Thymus (tissue), 11 donors: ENCODE data around the gene ATAD3C. TPM values are rescaled to one million over a fixed set of nuclear protein-coding genes. Genes with fewer than 3 reads are reported as not detected.
"Not testable (repeated sequence)": the region's sequence is repeated elsewhere in the genome, so short reads cannot be mapped to it uniquely, and the experiment has no call there.

Experiments used
- DNase-seq, 9 donors: peaks; one replicate each; pipeline ENCODE4 v3.0.0-alpha.2; 2013; ENCODE audit warnings: low spot score in 9 of 9, low read depth in 6 of 9, missing footprints in 1 of 9
- H3K27ac ChIP-seq, 2 donors: one replicate each; pipeline ENCODE4 v1.5.1; 2013; ENCODE audit warnings: control low read depth in 1 of 2, low read depth in 1 of 2, low read length in 1 of 2, mild to moderate bottlenecking in 1 of 2, moderate library complexity in 1 of 2
- H3K27me3 ChIP-seq, 2 donors: one replicate each; pipeline ENCODE4 v1.5.1; 2013; ENCODE audit warnings: low read length in 1 of 2; ENCODE audit not compliant: control insufficient read depth in 2 of 2, insufficient read depth in 1 of 2
- H3K36me3 ChIP-seq, 2 donors: one replicate each; pipeline ENCODE4 v1.5.1; 2013; ENCODE audit warnings: low read length in 1 of 2, mild to moderate bottlenecking in 1 of 2, moderate library complexity in 1 of 2; ENCODE audit not compliant: control insufficient read depth in 2 of 2, insufficient read depth in 2 of 2
- H3K4me1 ChIP-seq, 2 donors: one replicate each; pipeline ENCODE4 v1.5.1; 2013; ENCODE audit warnings: low read length in 2 of 2; ENCODE audit not compliant: control insufficient read depth in 2 of 2, insufficient read depth in 2 of 2
- H3K4me3 ChIP-seq, 2 donors: one replicate each; pipeline ENCODE4 v1.5.1; 2013; ENCODE audit warnings: low read length in 2 of 2, control low read depth in 1 of 2, mild to moderate bottlenecking in 1 of 2
- H3K9me3 ChIP-seq, 2 donors: one replicate each; pipeline ENCODE4 v1.5.1; 2013; ENCODE audit warnings: low read length in 1 of 2, mild to moderate bottlenecking in 1 of 2; ENCODE audit not compliant: control insufficient read depth in 2 of 2, insufficient read depth in 1 of 2
- WGBS: extraction: QIAGEN DNeasy Blood & Tissue Kit; methylation state at CpG from one replicate; pipeline ENCODE4 v1.1.7; 2013; 5-methylcytosine and 5-hydroxymethylcytosine counted together
- polyA plus RNA-seq: library from polyadenylated mRNA; stranded (reverse); fragments of 200-250 nt; gene quantifications from one replicate; pipeline ENCODE4 v1.2.3, GENCODE V29; 2013
- total RNA-seq: library from RNA; stranded (reverse); fragments of 120-200 nt; gene quantifications from one replicate; pipeline ENCODE4 v1.2.4, GENCODE V29; 2013
- donor health status: healthy.

ATAD3C gene
- total and polyA plus RNA-seq, 2 donors, result 0.24 to 2.8 TPM

DNA sequence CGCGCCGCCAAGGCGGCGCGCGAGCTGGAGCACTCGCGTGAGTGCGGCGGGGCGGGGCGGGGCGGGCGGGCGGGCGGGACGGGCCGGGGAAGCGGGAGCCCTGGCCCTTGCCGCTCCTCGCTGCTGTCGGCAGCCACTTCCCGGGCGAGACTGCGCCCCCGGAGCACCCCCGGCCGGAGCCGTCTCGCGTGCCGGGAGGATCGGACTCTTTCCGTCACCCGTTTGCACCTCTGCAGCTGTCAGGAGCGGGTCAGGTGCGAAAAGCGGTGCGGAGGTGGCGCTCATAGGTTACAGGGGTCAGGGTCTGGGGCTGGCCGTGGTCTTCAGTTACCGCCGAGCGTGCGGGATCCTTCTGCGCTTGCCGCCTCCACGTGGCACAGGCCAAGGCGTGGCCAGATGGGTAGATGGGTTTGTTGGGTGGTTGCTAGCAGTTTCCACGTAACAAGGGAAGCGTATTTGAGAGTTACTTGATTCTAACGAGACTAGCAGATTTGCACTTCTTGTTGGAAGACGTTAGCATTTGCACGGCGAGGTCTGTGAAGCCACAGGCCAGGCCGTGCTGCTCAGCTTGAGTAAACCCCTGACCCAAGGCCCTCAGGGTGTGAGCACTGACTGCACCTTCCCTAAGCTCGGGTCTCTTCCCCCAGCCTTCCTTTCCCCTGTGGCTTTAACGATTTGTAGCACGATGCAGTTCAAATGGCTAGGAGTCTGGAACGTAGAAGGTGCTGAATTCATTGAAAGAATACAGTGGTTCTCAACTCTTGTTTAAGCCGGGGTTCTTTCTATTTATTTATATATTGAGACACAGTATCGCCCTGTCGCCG is 22.8 kb downstream of the ATAD3C start:
- not testable (repeated sequence) for H3K36me3 ChIP-seq, H3K9me3 ChIP-seq, H3K27ac ChIP-seq, H3K27me3 ChIP-seq
- Histone ChIP-seq H3K4me3 (peak overlapping the region; percentile 47 to 89), H3K4me1 (peaks cover 8 to 14% of the 10 kb centered on the region in 2 donors)
- 6% methylated on average over 51 of the region's 65 CpGs for WGBS
- peak in 1 of 9 donors; percentile 6 for DNase-seq

DNA sequence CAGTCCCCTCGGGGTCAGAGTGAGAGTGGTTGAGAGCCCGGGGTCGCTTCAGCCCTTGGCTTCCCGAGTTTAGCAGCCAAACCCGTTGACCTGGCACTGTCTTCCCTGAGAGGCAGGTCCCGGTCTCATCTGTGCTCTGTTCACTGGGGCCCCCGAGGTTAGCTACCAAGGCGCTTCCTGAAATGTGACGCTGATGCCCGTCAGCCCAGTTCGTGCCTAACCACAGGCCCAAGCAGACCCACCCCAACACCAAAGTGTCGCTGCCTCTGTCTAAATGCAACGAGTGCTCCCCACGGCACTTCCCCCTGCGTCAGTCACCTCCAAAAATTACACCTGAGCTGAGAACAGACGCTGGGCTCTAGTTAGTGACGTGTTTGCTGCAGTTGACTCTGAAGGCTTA is 26.5 kb downstream of the ATAD3C start:
- H3K9me3 ChIP-seq, H3K27ac ChIP-seq, H3K4me3 ChIP-seq, DNase-seq, H3K4me1 ChIP-seq, H3K27me3 ChIP-seq: not testable (repeated sequence)
- H3K36me3 ChIP-seq, result peaks cover 20 to 32% of the 10 kb centered on the region in 2 donors
- WGBS, result 84% methylated on average over 15 of the region's 17 CpGs

DNA sequence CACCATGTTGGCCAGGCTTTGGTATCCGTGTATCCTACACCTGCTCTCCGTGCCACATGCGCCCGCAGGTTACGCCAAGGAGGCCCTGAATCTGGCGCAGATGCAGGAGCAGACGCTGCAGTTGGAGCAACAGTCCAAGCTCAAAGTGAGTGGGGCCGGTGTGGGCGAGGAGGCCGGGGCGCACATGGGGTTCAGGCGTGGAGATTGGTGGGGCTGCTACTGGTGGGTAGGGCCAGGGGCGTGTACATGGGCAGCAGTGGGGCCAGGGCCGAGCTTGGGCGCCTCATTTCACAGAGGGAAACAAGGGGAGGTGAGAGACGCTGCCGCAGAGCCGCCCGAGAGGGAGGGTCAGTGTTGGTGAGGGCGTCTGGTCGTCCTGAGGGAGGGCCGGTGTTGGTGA is 27.7 kb downstream of the ATAD3C start:
- Histone ChIP-seq H3K27ac (no peak overlapping the region), H3K4me3 (no peak overlapping the region), H3K9me3 (no peaks in the 10 kb centered on the region), H3K4me1 (peaks cover 5 to 7% of the 10 kb centered on the region in 2 donors), H3K27me3 (no peaks in the 10 kb centered on the region), H3K36me3 (peaks cover 21 to 33% of the 10 kb centered on the region in 2 donors)
- 98% methylated on average over 22 of the region's 22 CpGs for WGBS
- DNase-seq, result no peak

DNA sequence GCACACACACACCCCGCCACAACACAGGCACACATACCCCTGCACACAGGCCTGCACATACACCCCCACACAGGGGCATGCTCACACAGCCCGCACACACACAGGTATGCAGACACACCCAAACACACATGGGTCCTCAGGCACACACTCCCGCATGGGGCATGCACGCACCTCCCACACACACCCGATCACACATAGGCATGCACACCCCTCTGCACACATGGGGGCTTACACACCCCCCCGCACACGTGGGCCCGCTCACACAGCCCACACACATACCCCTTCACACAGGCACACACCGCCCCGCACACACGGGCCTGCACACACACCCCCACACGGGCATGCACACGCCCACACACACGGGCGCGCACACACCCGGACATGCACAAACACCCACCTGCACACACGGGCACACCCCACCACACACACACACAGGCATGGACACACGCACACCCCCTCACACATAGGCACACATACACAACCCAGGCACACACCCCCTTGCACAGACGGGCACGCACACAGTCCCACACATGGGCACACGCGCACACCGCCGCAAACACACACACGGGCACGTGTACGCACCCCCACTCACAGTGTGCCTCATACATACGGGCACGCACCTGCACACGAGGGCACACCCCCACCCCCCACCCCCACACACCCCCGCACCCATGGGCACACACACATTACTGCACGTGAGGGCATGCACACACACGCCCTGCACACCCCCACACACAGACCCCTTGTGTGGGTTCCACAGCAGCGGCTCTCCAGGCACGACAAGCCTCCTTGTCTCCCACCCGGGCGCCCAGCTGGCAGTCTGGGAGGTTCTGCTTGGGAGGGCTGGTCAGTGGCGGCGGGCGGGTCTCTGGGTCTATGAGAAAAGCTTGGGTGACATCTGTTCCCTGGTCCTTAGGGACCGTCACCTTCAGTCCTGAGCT is 30.3 kb downstream of the ATAD3C start:
- Histone ChIP-seq H3K4me1 (no peaks in the 10 kb centered on the region), H3K36me3 (peaks cover 32 to 54% of the 10 kb centered on the region in 2 donors)
- 98% methylated on average over 42 of the region's 42 CpGs for WGBS

DNA sequence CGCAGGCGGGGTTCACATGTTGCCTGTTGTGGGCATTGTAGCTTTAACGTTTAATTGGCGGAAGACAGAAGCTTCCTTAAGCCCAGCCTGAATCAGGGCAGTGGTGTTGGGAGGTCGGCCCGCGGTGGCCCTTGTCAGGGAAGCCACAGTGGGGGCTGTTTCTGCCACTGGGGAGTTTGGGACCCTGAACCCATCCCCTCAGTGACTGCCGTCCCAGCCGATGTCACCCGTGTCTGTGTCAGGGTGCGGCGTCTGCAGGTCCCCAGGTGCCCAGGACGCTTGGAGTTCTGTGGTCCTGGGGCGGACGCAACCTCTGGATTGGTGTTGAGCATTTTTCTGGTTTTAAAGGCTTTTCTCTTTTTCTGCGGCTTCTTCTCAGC is 31.0 kb downstream of the ATAD3C start:
- not testable (repeated sequence) for H3K4me1 ChIP-seq, H3K4me3 ChIP-seq, DNase-seq, H3K27ac ChIP-seq, H3K9me3 ChIP-seq, H3K27me3 ChIP-seq
- H3K36me3 ChIP-seq, result peaks cover 32 to 54% of the 10 kb centered on the region in 2 donors
- WGBS, result 98% methylated on average over 16 of the region's 16 CpGs

More for the DNA sequence above, 30.3 kb downstream of the ATAD3C start:
- Histone ChIP-seq H3K27ac (no peak overlapping the region), H3K4me3 (no peak overlapping the region), H3K27me3 (no peaks in the 10 kb centered on the region), H3K9me3 (no peaks in the 10 kb centered on the region)
- no peak for DNase-seq

DNA sequence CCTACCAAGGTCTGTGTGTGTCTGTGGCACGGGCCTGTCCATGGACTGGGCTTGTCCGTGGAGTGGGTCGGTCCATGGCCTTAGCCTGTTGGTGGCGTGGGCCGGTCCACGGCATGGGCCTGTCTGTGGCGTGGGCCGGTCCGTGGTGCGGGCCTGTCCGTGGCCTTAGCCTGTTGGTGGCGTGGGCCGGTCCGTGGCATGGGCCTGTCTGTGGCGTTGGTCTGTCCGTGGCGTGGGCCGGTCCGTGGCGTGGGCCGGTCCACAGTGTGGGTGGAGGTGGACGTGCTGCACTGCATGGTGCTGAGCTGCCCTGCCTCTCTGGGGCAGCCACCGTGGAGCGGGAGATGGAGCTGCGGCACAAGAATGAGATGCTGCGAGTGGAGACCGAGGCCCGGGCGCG is 32.3 kb downstream of the ATAD3C start:
- not testable (repeated sequence) for H3K9me3 ChIP-seq, H3K4me3 ChIP-seq, H3K27ac ChIP-seq, DNase-seq, H3K4me1 ChIP-seq, H3K27me3 ChIP-seq
- peaks cover 35 to 59% of the 10 kb centered on the region in 2 donors for H3K36me3 ChIP-seq
- WGBS, result 97% methylated on average over 30 of the region's 30 CpGs

DNA sequence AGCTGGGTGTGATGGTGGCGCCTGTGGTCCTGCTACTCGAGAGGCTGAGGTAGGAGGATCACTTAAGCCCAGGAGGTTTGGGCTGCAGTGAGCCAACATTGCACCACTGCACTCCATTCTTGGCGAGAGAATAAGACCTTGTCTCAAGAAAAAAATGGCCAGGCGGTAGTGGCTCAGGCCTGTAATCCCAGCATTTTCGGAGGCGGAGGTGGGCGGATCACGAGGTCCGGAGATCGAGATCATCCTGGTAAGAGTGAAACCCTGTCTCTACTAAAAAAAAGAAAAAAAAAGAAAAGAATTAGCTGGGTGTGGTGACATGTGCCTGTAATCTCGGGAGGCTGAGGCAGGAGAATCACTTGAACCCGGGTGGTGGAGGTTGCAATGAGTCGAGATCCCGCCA is 33.4 kb downstream of the ATAD3C start:
- Histone ChIP-seq H3K4me3 (no peak overlapping the region), H3K27me3 (no peaks in the 10 kb centered on the region), H3K36me3 (peaks cover 28 to 56% of the 10 kb centered on the region in 2 donors), H3K27ac (no peak overlapping the region), H3K4me1 (no peaks in the 10 kb centered on the region), H3K9me3 (no peaks in the 10 kb centered on the region)
- DNase-seq, result no peak
- 98% methylated on average over 14 of the region's 14 CpGs for WGBS

DNA sequence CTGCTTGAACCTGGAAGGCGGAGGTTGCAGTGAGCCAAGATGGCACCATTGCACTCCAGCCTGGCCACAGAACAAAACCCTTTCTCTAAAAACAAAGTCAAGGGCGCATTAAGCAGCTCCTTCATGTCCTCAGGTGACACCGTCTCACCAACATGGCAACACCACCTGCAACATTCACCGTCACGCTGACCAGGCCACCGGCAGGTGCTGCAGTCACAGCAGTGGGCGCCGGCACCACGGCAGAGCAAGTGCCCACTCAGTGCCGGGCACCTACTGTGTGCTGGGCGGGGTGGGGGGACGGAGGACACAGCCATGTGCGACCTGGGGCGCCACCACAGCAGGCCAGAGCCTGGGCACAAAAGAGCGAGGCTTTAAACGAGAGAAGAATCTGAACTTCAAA is 34.2 kb downstream of the ATAD3C start:
- Histone ChIP-seq H3K9me3 (no peaks in the 10 kb centered on the region), H3K36me3 (peaks cover 24 to 57% of the 10 kb centered on the region in 2 donors), H3K27ac (no peak overlapping the region), H3K4me3 (no peak overlapping the region), H3K27me3 (no peaks in the 10 kb centered on the region), H3K4me1 (no peaks in the 10 kb centered on the region)
- DNase-seq, result no peak
- WGBS, result 98% methylated on average over 16 of the region's 16 CpGs
